Karpas-422 (cell line): Measurements from ENCODE around the gene CC2D2A. TPM values are rescaled to one million over a fixed set of nuclear protein-coding genes. Genes with fewer than 3 reads are reported as not detected.
A peak's percentile ranks its signal among the peaks of the same experiment; 100 is the strongest.

Experiments used
- DNase-seq: peaks from one replicate; pipeline ENCODE4 v3.0.0-alpha.2; 2015
- H2AFZ ChIP-seq: fragments of 200-600 bp; sonication (generic); 2 replicates; pipeline ENCODE4 v1.6.1; 2014; ENCODE audit warnings: antibody characterized with exemption, low read length, mixed read lengths
- H3K27ac ChIP-seq: fragments of 200-600 bp; sonication (generic); 2 replicates; pipeline ENCODE4 v1.5.1; 2014; ENCODE audit warnings: mild to moderate bottlenecking, low read length, moderate library complexity
- H3K27me3 ChIP-seq: fragments of 200-600 bp; sonication (generic); 2 replicates; pipeline ENCODE4 v1.6.1; 2014; ENCODE audit warnings: low read length, mixed read lengths
- H3K36me3 ChIP-seq: fragments of 200-600 bp; sonication (generic); 2 replicates; pipeline ENCODE4 v1.6.1; 2014; ENCODE audit warnings: low read length, mixed read lengths; ENCODE audit not compliant: insufficient read depth
- H3K4me1 ChIP-seq: fragments of 200-600 bp; sonication (generic); 2 replicates; pipeline ENCODE4 v1.6.1; 2014; ENCODE audit warnings: mild to moderate bottlenecking, low read length, mixed read lengths
- H3K4me2 ChIP-seq: fragments of 200-600 bp; sonication (generic); 2 replicates; pipeline ENCODE4 v1.6.1; 2014; ENCODE audit warnings: low read length, low read depth, mild to moderate bottlenecking; ENCODE audit not compliant: poor library complexity, severe bottlenecking
- H3K4me3 ChIP-seq: fragments of 200-600 bp; sonication (generic); 2 replicates; pipeline ENCODE4 v1.5.1; 2014; ENCODE audit warnings: mild to moderate bottlenecking, antibody characterized with exemption, low read length, mixed read lengths
- H3K79me2 ChIP-seq: fragments of 200-600 bp; sonication (generic); 2 replicates; pipeline ENCODE4 v1.6.1; 2014; ENCODE audit warnings: mild to moderate bottlenecking, low read length, mixed read lengths
- H3K9ac ChIP-seq: fragments of 200-600 bp; sonication (generic); 2 replicates; pipeline ENCODE4 v1.6.0; 2014; ENCODE audit warnings: low read length
- H3K9me2 ChIP-seq: fragments of 200-600 bp; sonication (generic), shearing (Covaris generic); replicated peaks from 2 replicates; pipeline ENCODE4 v1.6.0; 2014; ENCODE audit warnings: mild to moderate bottlenecking, low read length, moderate library complexity; ENCODE audit not compliant: insufficient read depth
- H3K9me3 ChIP-seq: fragments of 300-700, 200-600 bp; sonication (generic); 2 replicates; pipeline ENCODE4 v1.6.1; 2014; ENCODE audit warnings: low read length, mixed read lengths
- H4K20me1 ChIP-seq: fragments of 200-600 bp; sonication (generic); 2 replicates; pipeline ENCODE4 v1.6.1; 2014; ENCODE audit warnings: mild to moderate bottlenecking, antibody characterized with exemption, low read length, low read depth; ENCODE audit not compliant: insufficient read depth
- total RNA-seq: library from RNA; depleted of rRNA; stranded (reverse); fragments of >200 nt; shearing (Covaris generic); gene quantifications from 2 replicates; pipeline ENCODE4 v1.2.3, GENCODE V29; 2014; ENCODE audit warnings: low replicate concordance

CC2D2A gene
- total RNA-seq, 1 experiment from 2014 or later: not detected

DNA sequence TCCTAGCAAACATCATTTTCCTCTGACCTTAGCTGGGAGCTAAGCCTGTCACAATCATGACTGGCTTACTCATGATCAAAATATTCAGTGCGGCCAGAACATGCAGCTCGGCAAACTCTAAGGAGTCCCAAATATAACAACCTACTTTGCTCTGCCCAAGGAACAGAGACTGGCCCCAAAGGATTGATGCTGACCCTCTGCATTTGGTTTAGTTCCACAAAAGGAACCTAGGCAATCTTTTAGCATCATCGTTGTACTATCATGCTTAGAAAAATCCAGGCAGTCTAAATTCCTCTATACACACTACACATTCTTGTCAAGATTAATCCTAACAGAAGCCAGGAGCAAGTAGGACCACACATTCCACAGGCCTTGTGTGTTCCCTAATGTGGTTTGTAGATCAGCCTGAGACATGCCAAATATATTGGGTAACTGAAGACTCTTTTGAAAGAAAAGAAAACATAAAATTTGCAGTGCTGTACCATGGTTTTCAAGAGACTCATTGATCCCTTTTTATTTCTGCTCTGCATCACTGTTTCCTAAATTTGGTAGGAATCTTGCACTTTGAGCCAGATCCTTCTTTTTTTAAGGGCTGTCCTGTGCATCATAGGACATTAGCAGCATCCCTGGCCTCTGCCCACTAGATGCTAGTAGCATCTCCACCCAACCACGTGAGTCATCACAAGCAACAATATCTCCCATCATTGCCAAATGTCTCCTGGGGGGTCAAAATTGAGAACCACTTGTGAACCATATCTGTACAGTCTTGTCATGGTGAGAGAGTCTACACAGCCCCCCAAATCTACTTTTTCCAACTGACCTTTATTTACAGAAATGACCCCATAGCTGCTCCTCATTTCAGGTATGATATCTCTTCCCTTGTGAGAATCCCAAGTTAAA lies 17.6 kb upstream of the CC2D2A start:
- no peaks in the 10 kb centered on the region for H3K9me3 ChIP-seq
- no peak for DNase-seq
- no peak overlapping the region for H3K4me3 ChIP-seq
- peaks cover 5% of the 10 kb centered on the region for H3K4me1 ChIP-seq
- H3K9ac ChIP-seq: no peak overlapping the region
- H3K27ac ChIP-seq: no peak overlapping the region
- no peak overlapping the region for H2AFZ ChIP-seq
- H3K36me3 ChIP-seq: no peaks in the 10 kb centered on the region
- H3K9me2 ChIP-seq: no peaks in the 10 kb centered on the region
- peaks cover 3% of the 10 kb centered on the region; the same call in 1 of the 2 replicates for H4K20me1 ChIP-seq
- H3K27me3 ChIP-seq: no peaks in the 10 kb centered on the region
- H3K4me2 ChIP-seq: no peak overlapping the region
- no peaks in the 10 kb centered on the region for H3K79me2 ChIP-seq

DNA sequence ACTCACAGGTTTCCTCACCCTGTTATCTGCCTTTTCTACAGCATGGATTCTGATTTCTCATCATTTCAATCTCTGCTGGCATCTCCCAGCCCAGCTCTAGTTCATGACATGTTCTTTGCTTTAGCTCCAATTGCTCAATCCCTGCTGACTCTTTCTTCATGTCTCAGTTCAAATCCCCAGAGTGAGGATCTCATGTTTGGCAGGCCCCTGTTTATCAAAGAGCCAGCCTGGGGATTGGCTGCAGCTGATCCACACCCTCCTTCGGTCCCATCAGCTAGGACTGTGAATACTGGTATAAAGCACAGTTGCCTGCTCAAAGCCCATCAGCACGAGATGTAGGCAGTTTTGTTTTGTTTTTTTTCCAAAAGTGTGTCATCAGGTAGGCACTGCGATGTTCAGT lies 14.4 kb upstream of the CC2D2A start:
- Histone ChIP-seq H2AFZ (no peak overlapping the region), H3K9ac (no peak overlapping the region), H4K20me1 (peaks cover 3% of the 10 kb centered on the region; the same call in 1 of the 2 replicates), H3K4me1 (peaks cover 12% of the 10 kb centered on the region), H3K27me3 (no peaks in the 10 kb centered on the region), H3K36me3 (no peaks in the 10 kb centered on the region), H3K4me3 (no peak overlapping the region), H3K27ac (no peak overlapping the region), H3K79me2 (no peaks in the 10 kb centered on the region), H3K9me3 (no peaks in the 10 kb centered on the region), H3K9me2 (no peaks in the 10 kb centered on the region), H3K4me2 (no peak overlapping the region)
- DNase-seq: no peak

DNA sequence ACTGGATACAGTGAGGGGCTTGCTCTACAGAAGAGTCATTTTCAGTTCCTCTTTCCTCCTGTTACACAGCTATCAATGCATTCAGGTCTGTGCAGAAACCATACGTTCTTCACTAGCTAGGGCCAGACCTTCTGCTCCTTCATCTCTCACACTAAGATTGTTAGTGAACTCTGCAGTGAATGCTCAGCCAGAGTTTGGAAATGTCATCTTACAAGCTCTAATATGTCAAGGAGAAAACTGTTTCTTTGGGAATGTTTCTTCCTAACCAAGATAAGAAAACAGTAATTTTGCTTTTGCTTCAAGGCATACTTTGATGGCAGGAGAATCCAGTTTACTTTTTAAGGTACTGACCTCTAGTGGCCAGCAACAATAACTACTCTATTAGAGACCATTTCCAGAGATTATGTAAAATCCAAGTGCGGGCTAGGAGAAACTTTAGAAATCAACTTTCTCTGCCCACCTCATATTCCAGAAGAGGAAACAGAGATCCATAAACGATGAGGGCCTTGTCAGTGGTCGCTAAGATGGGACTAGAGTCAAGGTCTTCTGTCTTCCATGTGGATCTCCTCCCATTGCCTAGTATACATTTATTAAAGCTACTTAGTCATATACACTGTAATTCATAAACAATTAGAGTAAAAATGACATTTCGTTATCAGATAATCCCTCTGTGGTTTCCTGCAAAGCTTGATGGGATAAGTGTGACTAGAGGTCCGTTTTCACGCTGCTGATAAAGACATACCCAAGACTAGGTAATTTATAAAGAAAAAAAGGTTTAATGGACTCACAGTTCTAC lies 12.1 kb upstream of the CC2D2A start:
- H3K4me2 ChIP-seq: peak overlapping the region; percentile 48
- peaks cover 12% of the 10 kb centered on the region for H3K4me1 ChIP-seq
- no peaks in the 10 kb centered on the region for H3K36me3 ChIP-seq
- H3K27me3 ChIP-seq: no peaks in the 10 kb centered on the region
- H3K79me2 ChIP-seq: no peaks in the 10 kb centered on the region
- H3K9me2 ChIP-seq: no peaks in the 10 kb centered on the region
- no peak overlapping the region for H2AFZ ChIP-seq
- no peak overlapping the region for H3K4me3 ChIP-seq
- no peak overlapping the region for H3K27ac ChIP-seq
- H3K9ac ChIP-seq: no peak overlapping the region
- peak; percentile 75 for DNase-seq
- no peaks in the 10 kb centered on the region for H3K9me3 ChIP-seq
- H4K20me1 ChIP-seq: peaks cover 3% of the 10 kb centered on the region; the same call in 1 of the 2 replicates

DNA sequence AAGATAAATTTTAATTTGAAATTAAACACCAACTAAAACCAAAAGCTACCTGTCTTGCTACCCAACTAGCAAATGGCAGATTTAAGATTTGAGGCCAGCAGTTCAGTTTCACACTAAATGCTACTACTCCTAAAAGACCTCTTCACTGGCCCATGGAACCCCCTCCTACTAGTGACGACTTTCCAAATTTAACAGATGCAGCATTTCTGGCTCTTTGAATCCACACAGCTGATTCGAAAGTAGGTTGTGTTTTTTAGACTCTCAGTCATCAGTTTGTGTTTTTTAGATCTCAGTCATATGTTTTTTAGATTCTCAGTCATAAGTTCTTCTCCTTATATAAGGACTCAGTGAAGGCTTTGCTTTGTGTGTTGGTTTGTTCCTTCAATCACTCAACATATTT lies 11.1 kb upstream of the CC2D2A start:
- Histone ChIP-seq H3K9ac (no peak overlapping the region), H3K9me2 (no peaks in the 10 kb centered on the region), H3K79me2 (no peaks in the 10 kb centered on the region), H4K20me1 (peaks cover 3% of the 10 kb centered on the region; the same call in 1 of the 2 replicates), H3K36me3 (no peaks in the 10 kb centered on the region), H3K27me3 (no peaks in the 10 kb centered on the region), H3K9me3 (no peaks in the 10 kb centered on the region), H3K4me2 (no peak overlapping the region), H3K4me1 (peaks cover 12% of the 10 kb centered on the region), H3K4me3 (no peak overlapping the region), H3K27ac (no peak overlapping the region), H2AFZ (no peak overlapping the region)
- DNase-seq: no peak

DNA sequence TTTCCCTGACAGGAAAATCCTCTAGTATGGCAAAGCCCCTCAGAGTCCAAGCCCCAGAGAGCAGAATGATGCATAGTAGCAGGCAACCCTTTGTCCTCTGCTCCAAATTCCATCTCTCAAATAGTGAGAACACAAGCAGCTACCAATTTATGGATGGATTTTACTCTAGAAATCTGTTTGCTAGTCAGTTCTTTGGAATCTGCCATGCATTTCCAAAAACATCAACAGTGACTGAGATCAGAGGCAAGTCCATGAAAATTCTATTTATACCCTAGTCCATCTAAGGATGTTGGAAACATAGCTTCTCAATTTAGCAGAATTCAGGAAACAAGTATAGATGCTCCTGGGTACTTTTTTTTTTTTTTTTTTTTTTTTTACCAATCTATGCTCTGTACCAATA lies 10.0 kb upstream of the CC2D2A start:
- no peak overlapping the region for H3K4me3 ChIP-seq
- no peak for DNase-seq
- H3K27me3 ChIP-seq: no peaks in the 10 kb centered on the region
- peaks cover 12% of the 10 kb centered on the region for H3K4me1 ChIP-seq
- no peak overlapping the region for H3K27ac ChIP-seq
- no peaks in the 10 kb centered on the region for H3K79me2 ChIP-seq
- H3K9me3 ChIP-seq: no peaks in the 10 kb centered on the region
- no peaks in the 10 kb centered on the region for H3K36me3 ChIP-seq
- no peak overlapping the region for H3K4me2 ChIP-seq
- no peaks in the 10 kb centered on the region for H3K9me2 ChIP-seq
- no peak overlapping the region for H3K9ac ChIP-seq
- no peak overlapping the region for H2AFZ ChIP-seq
- peaks cover 3% of the 10 kb centered on the region; the same call in 1 of the 2 replicates for H4K20me1 ChIP-seq

DNA sequence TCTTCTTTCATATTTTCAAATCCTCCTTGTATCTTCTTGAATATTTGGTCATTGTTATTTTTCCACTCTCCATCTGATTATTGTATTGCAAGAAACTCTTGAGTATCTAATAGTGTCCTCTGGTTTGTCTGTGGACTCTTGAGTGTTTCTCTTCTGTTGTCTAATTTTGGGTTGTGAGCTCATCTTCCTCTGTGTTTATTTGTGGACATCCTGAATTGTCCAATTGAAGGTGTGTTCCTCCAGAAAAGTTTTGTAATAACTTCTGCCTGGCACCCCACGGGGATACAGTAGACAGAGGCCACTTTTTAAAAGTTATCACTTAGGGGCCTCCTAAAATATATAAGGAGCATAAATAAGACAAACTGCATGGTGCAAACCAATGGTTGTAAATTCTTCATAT lies 3.1 kb upstream of the CC2D2A start:
- H3K27me3 ChIP-seq: no peaks in the 10 kb centered on the region
- H3K4me2 ChIP-seq: no peak overlapping the region
- H2AFZ ChIP-seq: no peak overlapping the region
- no peak overlapping the region for H3K4me3 ChIP-seq
- H4K20me1 ChIP-seq: no peaks in the 10 kb centered on the region
- no peak for DNase-seq
- H3K9me3 ChIP-seq: no peaks in the 10 kb centered on the region
- H3K4me1 ChIP-seq: no peaks in the 10 kb centered on the region
- H3K79me2 ChIP-seq: no peaks in the 10 kb centered on the region
- H3K9me2 ChIP-seq: no peaks in the 10 kb centered on the region
- H3K36me3 ChIP-seq: no peaks in the 10 kb centered on the region
- no peak overlapping the region for H3K27ac ChIP-seq
- no peak overlapping the region for H3K9ac ChIP-seq

DNA sequence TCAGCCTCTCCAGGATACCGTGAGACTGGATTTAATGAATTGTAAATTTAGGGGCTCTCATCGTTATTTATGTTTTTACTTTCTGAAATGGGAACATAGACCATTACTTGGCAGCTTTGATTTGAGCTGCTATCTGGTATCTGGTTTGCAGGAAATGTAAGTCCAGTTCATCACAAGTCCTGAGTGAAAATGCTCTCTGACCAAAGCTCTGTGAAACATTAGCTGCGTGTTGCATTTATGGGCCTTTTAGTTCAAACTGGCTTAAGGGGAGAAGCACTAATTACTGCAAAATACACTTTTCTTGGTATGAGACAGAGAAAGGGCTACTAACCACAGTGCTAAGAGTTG lies 420 bp downstream of the CC2D2A start:
- no peaks in the 10 kb centered on the region for H3K9me3 ChIP-seq
- no peaks in the 10 kb centered on the region for H3K9me2 ChIP-seq
- H3K4me1 ChIP-seq: no peaks in the 10 kb centered on the region
- H3K4me2 ChIP-seq: no peak overlapping the region
- no peak overlapping the region for H2AFZ ChIP-seq
- no peak overlapping the region for H3K4me3 ChIP-seq
- H3K27me3 ChIP-seq: no peaks in the 10 kb centered on the region
- H3K27ac ChIP-seq: no peak overlapping the region
- no peaks in the 10 kb centered on the region for H3K36me3 ChIP-seq
- no peaks in the 10 kb centered on the region for H3K79me2 ChIP-seq
- no peaks in the 10 kb centered on the region for H4K20me1 ChIP-seq
- H3K9ac ChIP-seq: no peak overlapping the region
- no peak for DNase-seq

DNA sequence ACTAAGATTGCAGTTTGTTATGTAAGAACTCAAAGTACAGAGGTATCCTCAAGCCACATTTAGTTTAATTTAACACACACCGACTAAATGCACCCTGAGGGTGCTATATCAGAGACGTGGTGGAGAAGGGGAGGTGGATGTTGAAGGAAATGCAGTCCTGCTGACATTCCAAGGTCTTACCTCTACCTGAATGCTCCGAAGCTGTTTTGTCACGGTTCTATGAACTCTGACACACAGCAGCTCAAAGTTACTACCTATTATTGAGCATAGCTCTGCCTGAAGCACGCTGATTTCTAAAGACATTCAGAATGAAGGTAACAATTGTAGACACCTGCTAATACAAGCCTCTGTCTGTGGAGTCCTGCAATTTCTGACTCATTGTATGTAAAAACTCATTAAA lies 6.7 kb downstream of the CC2D2A start:
- H3K36me3 ChIP-seq: no peaks in the 10 kb centered on the region
- peak overlapping the region; percentile 33; the same call in 1 of the 2 replicates for H2AFZ ChIP-seq
- H3K4me3 ChIP-seq: no peak overlapping the region
- no peak overlapping the region for H3K9ac ChIP-seq
- no peaks in the 10 kb centered on the region for H3K27me3 ChIP-seq
- no peak for DNase-seq
- H3K9me3 ChIP-seq: no peaks in the 10 kb centered on the region
- no peaks in the 10 kb centered on the region for H3K9me2 ChIP-seq
- no peak overlapping the region for H3K4me2 ChIP-seq
- H3K4me1 ChIP-seq: peaks cover 15% of the 10 kb centered on the region
- no peaks in the 10 kb centered on the region for H3K79me2 ChIP-seq
- H4K20me1 ChIP-seq: no peaks in the 10 kb centered on the region
- H3K27ac ChIP-seq: no peak overlapping the region
